ENCODE data around the gene PBXIP1. TPM values are rescaled to one million over a fixed set of nuclear protein-coding genes. Genes with fewer than 3 reads are reported as not detected.

PBXIP1 gene
- polyA plus RNA-seq, 1 donor (not counting 4 experiments of a cell fraction or from before 2014, with no cell fraction given), result 15.6 TPM

DNA sequence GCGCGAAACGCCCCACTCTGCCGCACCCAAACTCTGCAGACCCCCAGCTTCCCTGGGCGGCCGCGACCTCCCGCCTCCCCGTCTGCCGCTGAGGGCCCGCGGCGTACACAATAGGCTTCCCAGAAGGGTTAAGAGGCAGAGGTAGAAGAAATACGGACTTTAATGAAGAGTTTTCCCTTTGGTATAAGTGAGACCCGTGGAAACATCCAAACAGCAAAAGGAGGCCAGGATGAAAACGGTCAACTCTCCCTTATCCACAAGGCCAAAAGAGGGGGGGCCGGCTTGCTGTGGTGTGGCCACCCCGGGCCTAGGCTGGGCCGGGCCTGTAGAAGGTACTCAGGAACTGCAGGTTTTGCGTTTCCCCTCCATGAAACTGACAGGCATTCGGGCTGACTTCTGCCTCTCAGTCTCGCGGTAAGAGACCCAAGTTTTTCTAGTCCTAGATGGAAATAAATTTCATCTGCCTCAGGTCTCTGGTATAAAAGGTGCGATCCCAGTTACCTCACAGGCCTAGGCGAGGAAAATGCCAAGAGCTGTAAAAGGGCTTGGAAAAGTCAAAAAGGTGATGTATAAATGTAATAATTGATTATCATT is 6.4 kb upstream of the PBXIP1 start:
- Histone ChIP-seq H3K36me3 (ENCODE audit: control insufficient read depth in 2 of 2, extremely low read depth in 1 of 2, insufficient read depth in 2 of 2, low read length in 2 of 2) (peaks cover 31 to 53% of the 10 kb centered on the region in 2 experiments), H3K9me3 (ENCODE audit: control insufficient read depth, low read depth, low read length) (no peaks in the 10 kb centered on the region), H2AFZ (ENCODE audit: control insufficient read depth, low read length) (no peak overlapping the region), H3K4me1 (ENCODE audit: control insufficient read depth, extremely low read depth, insufficient read depth, low read length) (peaks cover 25% of the 10 kb centered on the region), H3K27me3 (ENCODE audit: control insufficient read depth, extremely low read depth, insufficient read depth, low read length) (no peaks in the 10 kb centered on the region), H3K4me3 (ENCODE audit: control insufficient read depth in 2 of 3, extremely low read depth in 1 of 3, insufficient read depth in 2 of 3, low read depth in 1 of 3, low read length in 3 of 3) (peak overlapping the region; percentile 62 to 90 (median 70)), H3K9me1 (ENCODE audit: control insufficient read depth, extremely low read depth, insufficient read depth, low read length) (no peaks in the 10 kb centered on the region), H3K27ac (ENCODE audit: control insufficient read depth, insufficient read depth, low read length) (peak overlapping the region; percentile 81), H3K79me2 (ENCODE audit: control insufficient read depth, insufficient read depth, low read length) (peaks cover 38% of the 10 kb centered on the region), H4K20me1 (ENCODE audit: control insufficient read depth, extremely low read depth, insufficient read depth, low read length) (no peaks in the 10 kb centered on the region), H3K9ac (ENCODE audit: control insufficient read depth, extremely low read depth, insufficient read depth, low read length) (peak overlapping the region; percentile 87), H3K4me2 (ENCODE audit: control insufficient read depth, extremely low read depth, insufficient read depth, low read depth, low read length) (peak overlapping the region; percentile 100)
- no peak for TF ChIP-seq EZH2 (IDR thresholded peaks at IDR 0.05; ENCODE audit: low read length)
- TF ChIP-seq, protein P1, sequence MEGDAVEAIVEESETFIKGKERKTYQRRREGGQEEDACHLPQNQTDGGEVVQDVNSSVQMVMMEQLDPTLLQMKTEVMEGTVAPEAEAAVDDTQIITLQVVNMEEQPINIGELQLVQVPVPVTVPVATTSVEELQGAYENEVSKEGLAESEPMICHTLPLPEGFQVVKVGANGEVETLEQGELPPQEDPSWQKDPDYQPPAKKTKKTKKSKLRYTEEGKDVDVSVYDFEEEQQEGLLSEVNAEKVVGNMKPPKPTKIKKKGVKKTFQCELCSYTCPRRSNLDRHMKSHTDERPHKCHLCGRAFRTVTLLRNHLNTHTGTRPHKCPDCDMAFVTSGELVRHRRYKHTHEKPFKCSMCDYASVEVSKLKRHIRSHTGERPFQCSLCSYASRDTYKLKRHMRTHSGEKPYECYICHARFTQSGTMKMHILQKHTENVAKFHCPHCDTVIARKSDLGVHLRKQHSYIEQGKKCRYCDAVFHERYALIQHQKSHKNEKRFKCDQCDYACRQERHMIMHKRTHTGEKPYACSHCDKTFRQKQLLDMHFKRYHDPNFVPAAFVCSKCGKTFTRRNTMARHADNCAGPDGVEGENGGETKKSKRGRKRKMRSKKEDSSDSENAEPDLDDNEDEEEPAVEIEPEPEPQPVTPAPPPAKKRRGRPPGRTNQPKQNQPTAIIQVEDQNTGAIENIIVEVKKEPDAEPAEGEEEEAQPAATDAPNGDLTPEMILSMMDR (optimal IDR thresholded peaks at IDR 0.05 in 1 of 3, IDR thresholded peaks at IDR 0.05 in 1 of 3, conservative IDR thresholded peaks at IDR 0.05 in 1 of 3; ENCODE audit: extremely low read depth in 1 of 3, insufficient read depth in 2 of 3, low read length in 3 of 3), result no peak
- no peak for FAIRE-seq
- no peak for DNase-seq (ENCODE audit: low read depth, low spot score)
- dilution Hi-C loops (cut with MboI; ENCODE audit: extremely low pct_ligation_motif_present, low sequenced_read_pairs), result no loop called here

GRCh38 chr1:154961207-154962155 is 5.6 kb upstream of the PBXIP1 start, which contains the start of gene PYGO2:
TSS of gene PYGO2 (minus strand) at chr1:154961782. CDS start at chr1:154961576, 206 bp downstream.
- dilution Hi-C loops (cut with MboI; ENCODE audit: extremely low pct_ligation_motif_present, low sequenced_read_pairs), result no loop called here
- no peak for TF ChIP-seq EZH2 (IDR thresholded peaks at IDR 0.05; ENCODE audit: low read length)
- TF ChIP-seq, protein P1 (optimal IDR thresholded peaks at IDR 0.05 in 1 of 3, IDR thresholded peaks at IDR 0.05 in 1 of 3, conservative IDR thresholded peaks at IDR 0.05 in 1 of 3; ENCODE audit: extremely low read depth in 1 of 3, insufficient read depth in 2 of 3, low read length in 3 of 3), result peak; percentile 31 to 62 (median 44)
- DNase-seq (ENCODE audit: low read depth, low spot score), result no peak
- no peak for FAIRE-seq
- H3K9ac ChIP-seq (ENCODE audit: control insufficient read depth, extremely low read depth, insufficient read depth, low read length), result peak within 1 kb of the TSS; percentile 87
- H3K4me2 ChIP-seq (ENCODE audit: control insufficient read depth, extremely low read depth, insufficient read depth, low read depth, low read length), result peak within 1 kb of the TSS; percentile 100
- peak within 1 kb of the TSS; percentile 75 for H2AFZ ChIP-seq (ENCODE audit: control insufficient read depth, low read length)
- peak within 1 kb of the TSS; percentile 81 for H3K27ac ChIP-seq (ENCODE audit: control insufficient read depth, insufficient read depth, low read length)
- H3K79me2 ChIP-seq (ENCODE audit: control insufficient read depth, insufficient read depth, low read length), result peaks cover 32% of the 10 kb centered on the region
- H3K4me1 ChIP-seq (ENCODE audit: control insufficient read depth, extremely low read depth, insufficient read depth, low read length), result peaks cover 33% of the 10 kb centered on the region
- no peaks in the 10 kb centered on the region for H3K9me1 ChIP-seq (ENCODE audit: control insufficient read depth, extremely low read depth, insufficient read depth, low read length)
- H3K27me3 ChIP-seq (ENCODE audit: control insufficient read depth, extremely low read depth, insufficient read depth, low read length), result no peaks in the 10 kb centered on the region
- peaks cover 30 to 46% of the 10 kb centered on the region in 2 experiments for H3K36me3 ChIP-seq (ENCODE audit: control insufficient read depth in 2 of 2, extremely low read depth in 1 of 2, insufficient read depth in 2 of 2, low read length in 2 of 2)
- H3K4me3 ChIP-seq (ENCODE audit: control insufficient read depth in 2 of 3, extremely low read depth in 1 of 3, insufficient read depth in 2 of 3, low read depth in 1 of 3, low read length in 3 of 3), result peak within 1 kb of the TSS; percentile 62 to 96 (median 90)
- no peaks in the 10 kb centered on the region for H4K20me1 ChIP-seq (ENCODE audit: control insufficient read depth, extremely low read depth, insufficient read depth, low read length)
- H3K9me3 ChIP-seq (ENCODE audit: control insufficient read depth, low read depth, low read length), result no peaks in the 10 kb centered on the region
